Measurements from ENCODE around the gene TPCN1.

The TPCN1 gene

GRCh38 chr12:113329022-113329790 is 107.9 kb downstream of the TPCN1 start:
- Histone ChIP-seq H3K4me3 (IDR thresholded peaks at IDR 0.05; ENCODE audit: insufficient read depth, low read depth, low read length) (no peak overlapping the region), H3K27me3 (ENCODE audit: insufficient read depth, low read depth) (no peaks in the 10 kb centered on the region), H3K9ac (no peak overlapping the region), H3K4me2 (no peak overlapping the region), H4K20me1 (ENCODE audit: insufficient read depth) (no peaks in the 10 kb centered on the region), H3K4me1 (ENCODE audit: low read depth, poor library complexity, severe bottlenecking) (no peaks in the 10 kb centered on the region), H3K36me3 (ENCODE audit: insufficient read depth) (no peaks in the 10 kb centered on the region), H2AFZ (ENCODE audit: low read depth) (no peak overlapping the region), H3K27ac (no peak overlapping the region), H3K79me2 (ENCODE audit: insufficient read depth, low read depth) (no peaks in the 10 kb centered on the region)
- TF ChIP-seq CTCF (conservative IDR thresholded peaks at IDR 0.05; ENCODE audit: low read depth, low read length), result no peak

DNA sequence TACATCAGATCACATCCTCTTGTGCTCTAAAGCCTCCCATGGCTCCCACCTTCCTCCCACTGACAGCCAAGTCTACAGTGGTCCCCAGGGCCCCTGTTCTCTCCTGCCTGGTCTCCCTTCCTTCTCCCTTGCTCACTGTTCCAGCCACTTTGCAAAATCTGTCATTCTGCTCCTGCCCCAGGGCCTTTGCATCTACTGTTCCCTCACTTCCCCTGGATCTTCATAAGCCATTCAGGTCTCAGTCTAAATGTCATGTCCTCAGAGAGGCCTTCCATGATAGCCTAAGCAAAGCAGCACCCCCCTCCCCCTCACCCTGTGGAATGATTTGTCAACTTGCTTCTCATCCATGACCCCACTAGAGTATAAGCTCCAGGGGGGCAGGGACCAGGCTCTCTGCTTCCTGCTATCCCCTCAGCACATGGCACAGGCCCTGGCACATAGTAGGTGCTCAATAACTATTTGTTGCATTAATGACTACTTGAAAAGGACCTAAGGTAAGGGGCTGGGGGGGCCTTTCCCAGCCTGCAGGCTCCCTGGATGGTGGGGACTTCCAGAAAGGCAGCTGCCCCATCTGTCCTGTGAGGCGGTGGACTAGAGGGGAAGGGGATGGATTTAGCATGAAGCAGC is 108.6 kb downstream of the TPCN1 start:
- Histone ChIP-seq H3K79me2 (ENCODE audit: insufficient read depth, low read depth) (no peaks in the 10 kb centered on the region), H4K20me1 (ENCODE audit: insufficient read depth) (no peaks in the 10 kb centered on the region), H3K4me3 (IDR thresholded peaks at IDR 0.05; ENCODE audit: insufficient read depth, low read depth, low read length) (no peak overlapping the region), H3K4me1 (ENCODE audit: low read depth, poor library complexity, severe bottlenecking) (no peaks in the 10 kb centered on the region), H3K27me3 (ENCODE audit: insufficient read depth, low read depth) (no peaks in the 10 kb centered on the region), H3K27ac (no peak overlapping the region), H2AFZ (ENCODE audit: low read depth) (no peak overlapping the region), H3K36me3 (ENCODE audit: insufficient read depth) (no peaks in the 10 kb centered on the region), H3K9ac (no peak overlapping the region), H3K4me2 (no peak overlapping the region)
- no peak for TF ChIP-seq CTCF (conservative IDR thresholded peaks at IDR 0.05; ENCODE audit: low read depth, low read length)

GRCh38 chr12:113330505-113330904 is 109.2 kb downstream of the TPCN1 start:
- no peaks in the 10 kb centered on the region for H3K79me2 ChIP-seq (ENCODE audit: insufficient read depth, low read depth)
- no peaks in the 10 kb centered on the region for H4K20me1 ChIP-seq (ENCODE audit: insufficient read depth)
- H3K4me1 ChIP-seq (ENCODE audit: low read depth, poor library complexity, severe bottlenecking), result no peaks in the 10 kb centered on the region
- H3K27me3 ChIP-seq (ENCODE audit: insufficient read depth, low read depth), result no peaks in the 10 kb centered on the region
- no peak overlapping the region for H2AFZ ChIP-seq (ENCODE audit: low read depth)
- H3K27ac ChIP-seq, result no peak overlapping the region
- H3K36me3 ChIP-seq (ENCODE audit: insufficient read depth), result no peaks in the 10 kb centered on the region
- H3K4me3 ChIP-seq (IDR thresholded peaks at IDR 0.05; ENCODE audit: insufficient read depth, low read depth, low read length), result no peak overlapping the region
- TF ChIP-seq CTCF (conservative IDR thresholded peaks at IDR 0.05; ENCODE audit: low read depth, low read length), result no peak
- no peak overlapping the region for H3K9ac ChIP-seq
- no peak overlapping the region for H3K4me2 ChIP-seq

DNA sequence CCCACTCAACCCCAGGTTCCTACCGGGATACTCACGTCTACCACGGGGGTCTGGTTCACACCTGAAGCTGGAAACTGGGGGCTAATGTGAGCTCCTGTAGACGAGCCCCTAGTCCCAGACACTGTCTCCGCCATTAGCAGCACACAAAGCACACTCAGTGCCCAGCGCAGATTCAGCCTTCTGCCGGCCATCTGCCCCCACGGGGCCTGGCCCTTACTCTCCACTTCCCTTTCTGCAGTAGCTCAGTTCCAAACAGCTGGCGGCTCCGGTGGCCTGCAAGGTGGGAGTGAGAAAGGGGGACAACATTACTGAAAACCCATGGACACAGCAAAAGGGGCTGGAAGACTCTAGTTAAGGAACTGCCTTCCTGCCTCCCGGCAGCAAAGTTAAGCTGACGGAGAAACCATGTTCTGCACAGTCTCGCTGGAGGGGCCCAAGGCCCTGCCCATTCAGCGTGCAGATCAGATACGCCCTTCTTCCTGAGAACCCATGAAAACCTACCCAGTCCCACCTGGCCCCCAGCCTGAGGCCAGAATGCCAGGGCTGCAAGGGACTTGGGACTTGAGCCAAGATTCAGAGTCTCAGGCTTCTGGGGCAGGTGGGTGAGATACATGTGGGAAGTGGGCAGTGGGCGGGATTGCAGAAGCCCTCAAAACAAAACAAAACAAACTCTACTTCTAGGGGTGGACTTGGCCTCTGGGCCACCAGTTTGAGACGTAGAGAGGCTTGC is 111.6 kb downstream of the TPCN1 start:
- no peaks in the 10 kb centered on the region for H3K79me2 ChIP-seq (ENCODE audit: insufficient read depth, low read depth)
- H3K27me3 ChIP-seq (ENCODE audit: insufficient read depth, low read depth), result no peaks in the 10 kb centered on the region
- H3K9ac ChIP-seq, result no peak overlapping the region
- H3K4me2 ChIP-seq, result no peak overlapping the region
- H3K4me3 ChIP-seq (IDR thresholded peaks at IDR 0.05; ENCODE audit: insufficient read depth, low read depth, low read length), result no peak overlapping the region
- H2AFZ ChIP-seq (ENCODE audit: low read depth), result no peak overlapping the region
- no peak for TF ChIP-seq CTCF (conservative IDR thresholded peaks at IDR 0.05; ENCODE audit: low read depth, low read length)
- H3K36me3 ChIP-seq (ENCODE audit: insufficient read depth), result no peaks in the 10 kb centered on the region
- no peaks in the 10 kb centered on the region for H3K4me1 ChIP-seq (ENCODE audit: low read depth, poor library complexity, severe bottlenecking)
- no peaks in the 10 kb centered on the region for H4K20me1 ChIP-seq (ENCODE audit: insufficient read depth)
- no peak overlapping the region for H3K27ac ChIP-seq

All from KMS-11 (cell line).